ENCODE results near the gene NPAS3.

- TF ChIP-seq, protein P1, sequence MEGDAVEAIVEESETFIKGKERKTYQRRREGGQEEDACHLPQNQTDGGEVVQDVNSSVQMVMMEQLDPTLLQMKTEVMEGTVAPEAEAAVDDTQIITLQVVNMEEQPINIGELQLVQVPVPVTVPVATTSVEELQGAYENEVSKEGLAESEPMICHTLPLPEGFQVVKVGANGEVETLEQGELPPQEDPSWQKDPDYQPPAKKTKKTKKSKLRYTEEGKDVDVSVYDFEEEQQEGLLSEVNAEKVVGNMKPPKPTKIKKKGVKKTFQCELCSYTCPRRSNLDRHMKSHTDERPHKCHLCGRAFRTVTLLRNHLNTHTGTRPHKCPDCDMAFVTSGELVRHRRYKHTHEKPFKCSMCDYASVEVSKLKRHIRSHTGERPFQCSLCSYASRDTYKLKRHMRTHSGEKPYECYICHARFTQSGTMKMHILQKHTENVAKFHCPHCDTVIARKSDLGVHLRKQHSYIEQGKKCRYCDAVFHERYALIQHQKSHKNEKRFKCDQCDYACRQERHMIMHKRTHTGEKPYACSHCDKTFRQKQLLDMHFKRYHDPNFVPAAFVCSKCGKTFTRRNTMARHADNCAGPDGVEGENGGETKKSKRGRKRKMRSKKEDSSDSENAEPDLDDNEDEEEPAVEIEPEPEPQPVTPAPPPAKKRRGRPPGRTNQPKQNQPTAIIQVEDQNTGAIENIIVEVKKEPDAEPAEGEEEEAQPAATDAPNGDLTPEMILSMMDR (IDR thresholded peaks at IDR 0.05; ENCODE audit: extremely low read depth in 1 of 2, insufficient read depth in 1 of 2, low read depth in 1 of 2, low read length in 2 of 2) = no peak
- TF ChIP-seq MYC (IDR thresholded peaks at IDR 0.05; ENCODE audit: low read depth, low read length) (no peak), POLR2AphosphoS5 (IDR thresholded peaks at IDR 0.05; ENCODE audit: insufficient read depth, low read depth, low read length) (no peak), EZH2 (IDR thresholded peaks at IDR 0.05; ENCODE audit: borderline replicate concordance, low read depth, low read length, severe bottlenecking) (no peak), POLR2A (IDR thresholded peaks at IDR 0.05; ENCODE audit: low read depth, low read length) (no peak), GATA2 (IDR thresholded peaks at IDR 0.05; ENCODE audit: insufficient read depth, insufficient read length, low read depth, low read length) (no peak), FOS (IDR thresholded peaks at IDR 0.05; ENCODE audit: borderline replicate concordance, insufficient read depth, low read length) (no peak)
- TF ChIP-seq, protein P2, sequence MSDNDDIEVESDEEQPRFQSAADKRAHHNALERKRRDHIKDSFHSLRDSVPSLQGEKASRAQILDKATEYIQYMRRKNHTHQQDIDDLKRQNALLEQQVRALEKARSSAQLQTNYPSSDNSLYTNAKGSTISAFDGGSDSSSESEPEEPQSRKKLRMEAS (IDR thresholded peaks at IDR 0.05; ENCODE audit: insufficient read depth, insufficient read length) = no peak
These were observed 704.1 kb downstream of the NPAS3 start for GRCh38 chr14:33642691-33643244.

All from endothelial cell of umbilical vein (primary cell).